GM19351 (cell line): ENCODE data around the gene PRR12.

Source experiments
- ATAC-seq: cut with Tn5 transposase; IDR thresholded peaks from one replicate; pipeline ENCODE4 v1.9.1; 2021; ENCODE audit warnings: mild to moderate bottlenecking, moderate library complexity; ENCODE audit not compliant: unreplicated experiment

Gene PRR12, protein sequence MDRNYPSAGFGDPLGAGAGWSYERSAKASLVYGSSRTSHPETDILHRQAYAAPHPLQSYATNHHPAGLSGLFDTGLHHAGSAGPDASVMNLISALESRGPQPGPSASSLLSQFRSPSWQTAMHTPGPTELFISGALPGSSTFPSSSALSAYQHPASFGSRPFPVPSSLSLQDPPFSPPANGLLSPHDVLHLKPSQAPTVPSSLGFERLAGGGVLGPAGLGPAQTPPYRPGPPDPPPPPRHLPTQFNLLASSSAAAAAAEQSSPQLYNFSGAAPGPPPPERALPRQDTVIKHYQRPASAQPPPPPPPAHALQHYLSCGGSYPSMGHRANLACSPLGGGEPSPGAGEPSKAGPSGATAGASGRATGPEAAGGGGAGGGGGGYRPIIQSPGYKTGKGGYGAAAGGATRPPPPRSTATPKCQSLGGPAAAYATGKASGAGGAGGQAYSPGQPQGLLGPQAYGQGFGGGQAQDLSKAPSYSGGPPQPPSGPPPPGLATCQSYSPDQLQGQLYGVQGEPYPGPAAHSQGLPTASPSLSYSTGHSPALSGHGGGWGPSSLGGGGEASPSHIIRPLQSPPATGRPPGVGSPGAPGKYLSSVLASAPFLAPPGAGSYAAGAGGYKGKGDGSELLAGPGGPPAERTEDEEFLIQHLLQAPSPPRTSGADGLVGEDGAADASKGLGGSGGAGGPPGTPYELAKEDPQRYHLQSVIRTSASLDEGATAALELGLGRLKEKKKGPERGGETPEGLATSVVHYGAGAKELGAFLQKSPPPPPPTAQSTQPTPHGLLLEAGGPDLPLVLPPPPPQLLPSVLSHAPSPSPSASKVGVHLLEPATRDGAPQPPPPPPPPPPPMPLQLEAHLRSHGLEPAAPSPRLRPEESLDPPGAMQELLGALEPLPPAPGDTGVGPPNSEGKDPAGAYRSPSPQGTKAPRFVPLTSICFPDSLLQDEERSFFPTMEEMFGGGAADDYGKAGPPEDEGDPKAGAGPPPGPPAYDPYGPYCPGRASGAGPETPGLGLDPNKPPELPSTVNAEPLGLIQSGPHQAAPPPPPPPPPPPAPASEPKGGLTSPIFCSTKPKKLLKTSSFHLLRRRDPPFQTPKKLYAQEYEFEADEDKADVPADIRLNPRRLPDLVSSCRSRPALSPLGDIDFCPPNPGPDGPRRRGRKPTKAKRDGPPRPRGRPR (N-terminal part only)

DNA sequence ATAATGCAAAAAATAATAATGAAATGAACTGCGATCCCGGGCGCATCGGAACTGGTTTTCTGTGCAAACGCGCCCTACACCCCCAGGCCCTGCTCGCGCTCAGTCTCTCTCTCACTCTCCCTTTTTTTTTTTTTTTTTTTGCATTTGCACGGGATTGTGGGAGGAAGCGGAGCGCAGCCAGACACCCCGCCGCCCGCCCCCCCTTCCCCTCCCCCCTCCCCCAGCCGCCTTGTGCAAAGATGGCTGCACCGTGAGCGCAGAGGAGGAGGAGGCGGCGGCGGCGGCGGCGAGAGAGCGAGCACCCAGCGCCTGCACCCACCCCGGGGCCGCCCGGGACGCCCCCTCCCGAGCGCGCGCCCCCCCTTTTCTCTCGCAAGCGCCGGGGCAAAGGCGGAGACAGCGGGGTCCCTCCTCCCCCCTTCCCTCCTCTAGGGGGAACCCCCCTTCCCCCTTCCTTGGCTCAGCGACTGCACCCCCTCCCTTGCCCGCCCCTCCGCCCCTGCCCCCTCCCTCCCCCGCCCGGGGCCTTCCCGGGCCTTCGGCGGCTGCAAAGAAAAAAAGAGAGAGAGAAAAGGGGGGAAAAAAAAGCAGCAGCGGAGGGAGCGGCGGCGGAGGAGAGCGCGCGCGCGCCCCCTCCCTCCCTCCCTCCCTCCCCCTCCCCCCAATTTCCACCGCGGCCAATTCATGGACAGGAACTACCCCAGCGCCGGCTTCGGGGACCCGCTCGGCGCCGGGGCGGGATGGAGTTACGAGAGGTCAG is at the start of gene PRR12:
TSS of gene PRR12 (plus strand) at position 212 of the 760 bp plus-strand sequence. CDS start at position 685, 473 bp downstream.
- ATAC-seq: no peak

DNA sequence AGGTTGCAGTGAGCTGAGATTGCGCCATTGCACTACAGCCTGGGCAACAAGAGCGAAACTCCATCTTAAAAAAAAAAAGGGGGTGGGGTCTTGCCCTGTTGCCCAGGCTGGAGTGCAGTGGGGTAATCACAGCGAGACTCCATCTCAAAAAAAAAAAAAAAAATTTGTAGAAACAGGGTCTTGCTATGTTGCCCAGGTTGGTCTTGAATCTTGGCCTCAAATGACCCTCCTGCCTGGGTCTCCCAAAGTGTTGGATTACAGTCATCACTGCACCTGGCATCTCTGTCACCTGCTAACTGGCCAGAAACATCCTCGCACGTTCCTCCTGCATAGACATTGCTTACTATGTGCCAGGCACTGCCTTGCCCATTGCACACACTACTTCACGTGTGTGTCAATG is 49.1 kb upstream of the PRR12 start:
- ATAC-seq: no peak

DNA sequence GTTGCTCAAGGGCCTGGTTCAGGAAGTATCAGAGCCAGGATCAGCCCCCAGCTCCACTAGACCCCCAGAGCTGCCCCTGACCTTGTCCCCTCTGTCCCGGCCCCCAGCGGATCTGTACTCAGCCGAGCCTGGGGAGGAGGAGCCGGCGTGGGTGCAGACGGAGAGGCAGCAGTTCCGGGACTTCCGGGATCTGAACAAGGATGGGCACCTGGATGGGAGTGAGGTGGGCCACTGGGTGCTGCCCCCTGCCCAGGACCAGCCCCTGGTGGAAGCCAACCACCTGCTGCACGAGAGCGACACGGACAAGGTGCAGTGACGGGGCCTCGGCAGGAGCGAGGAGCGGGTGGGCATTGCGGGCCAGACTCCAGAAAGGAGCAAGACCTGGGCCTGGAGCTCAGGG is 48.5 kb upstream of the PRR12 start:
- no peak for ATAC-seq

DNA sequence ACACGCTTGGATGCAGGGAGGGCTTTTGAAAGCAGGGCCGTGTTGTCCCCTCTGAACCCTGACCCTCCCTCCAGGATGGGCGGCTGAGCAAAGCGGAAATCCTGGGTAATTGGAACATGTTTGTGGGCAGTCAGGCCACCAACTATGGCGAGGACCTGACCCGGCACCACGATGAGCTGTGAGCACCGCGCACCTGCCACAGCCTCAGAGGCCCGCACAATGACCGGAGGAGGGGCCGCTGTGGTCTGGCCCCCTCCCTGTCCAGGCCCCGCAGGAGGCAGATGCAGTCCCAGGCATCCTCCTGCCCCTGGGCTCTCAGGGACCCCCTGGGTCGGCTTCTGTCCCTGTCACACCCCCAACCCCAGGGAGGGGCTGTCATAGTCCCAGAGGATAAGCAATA is 48.0 kb upstream of the PRR12 start:
- no peak for ATAC-seq

DNA sequence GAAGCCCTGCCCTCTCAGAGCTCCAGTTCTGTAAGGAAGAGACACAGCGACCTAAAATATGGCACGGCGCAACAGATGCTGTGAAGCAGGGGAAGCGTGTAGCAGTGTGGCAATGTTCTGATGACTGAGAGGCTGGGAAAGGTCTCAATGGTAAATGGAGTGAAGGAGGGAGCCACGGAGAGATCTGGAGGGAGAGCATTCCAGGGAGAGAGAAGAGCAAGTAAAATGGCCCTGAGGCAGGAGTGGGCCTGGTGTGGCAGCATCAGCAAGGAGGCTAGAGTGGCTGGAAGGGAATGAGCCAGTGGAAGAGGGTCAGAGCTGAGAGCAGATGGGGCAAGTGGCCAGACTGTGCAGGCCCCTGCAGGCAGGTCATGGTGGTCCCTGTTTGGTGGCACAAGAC is 46.8 kb upstream of the PRR12 start:
- no peak for ATAC-seq

DNA sequence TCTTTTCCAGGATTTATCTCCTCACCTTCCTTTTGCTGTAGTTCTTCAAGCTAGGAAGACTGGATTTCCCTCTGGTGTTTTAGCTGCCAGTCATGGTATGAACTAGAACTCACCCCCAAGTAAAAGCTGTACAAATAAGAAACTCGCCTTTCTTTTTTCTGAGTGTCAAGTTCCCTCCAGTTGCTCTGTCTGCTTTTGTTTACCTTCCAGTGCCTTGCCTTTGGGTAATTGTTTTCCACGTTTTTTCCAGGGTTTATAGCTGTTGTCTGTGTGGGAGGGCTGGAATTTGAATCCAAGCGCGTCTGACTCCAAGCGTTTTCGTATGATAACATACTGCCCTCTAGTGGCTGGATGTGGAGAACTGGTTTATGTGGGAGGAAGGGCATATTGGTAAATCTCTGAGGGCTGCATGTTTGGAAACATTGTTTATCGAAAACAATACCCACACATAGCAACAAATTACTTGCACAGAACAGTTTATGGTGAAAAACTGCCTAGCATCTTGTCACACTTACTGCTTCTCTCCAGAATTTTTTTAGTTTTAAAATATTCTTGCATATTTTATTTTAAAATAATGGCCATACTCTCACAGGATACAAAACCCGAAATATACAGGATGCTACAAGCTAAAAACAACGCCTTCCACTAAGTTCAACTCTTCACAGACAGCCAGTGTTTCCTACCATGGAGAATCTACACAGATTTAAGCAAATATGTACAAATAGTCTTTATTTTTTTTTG is 44.0 kb upstream of the PRR12 start:
- no peak for ATAC-seq

DNA sequence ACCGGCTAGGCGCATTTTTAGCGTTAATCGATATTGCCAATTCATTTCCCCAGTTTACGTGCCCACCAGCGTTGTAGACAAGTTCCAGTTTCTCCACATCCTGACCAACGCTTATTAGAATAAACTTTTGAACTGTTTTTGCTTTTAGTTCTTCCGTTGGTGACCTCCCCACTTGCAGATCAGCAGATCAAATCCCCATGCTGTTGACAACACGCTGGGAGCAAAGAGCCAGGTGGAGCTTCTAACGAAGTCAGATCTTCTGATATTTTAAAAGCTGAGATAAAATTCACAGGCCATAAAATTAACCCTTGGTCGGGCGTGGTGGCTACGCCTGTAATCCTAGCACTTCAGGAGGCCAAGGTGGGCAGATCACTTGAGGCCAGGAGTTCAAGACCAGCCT is 41.9 kb upstream of the PRR12 start:
- no peak for ATAC-seq

DNA sequence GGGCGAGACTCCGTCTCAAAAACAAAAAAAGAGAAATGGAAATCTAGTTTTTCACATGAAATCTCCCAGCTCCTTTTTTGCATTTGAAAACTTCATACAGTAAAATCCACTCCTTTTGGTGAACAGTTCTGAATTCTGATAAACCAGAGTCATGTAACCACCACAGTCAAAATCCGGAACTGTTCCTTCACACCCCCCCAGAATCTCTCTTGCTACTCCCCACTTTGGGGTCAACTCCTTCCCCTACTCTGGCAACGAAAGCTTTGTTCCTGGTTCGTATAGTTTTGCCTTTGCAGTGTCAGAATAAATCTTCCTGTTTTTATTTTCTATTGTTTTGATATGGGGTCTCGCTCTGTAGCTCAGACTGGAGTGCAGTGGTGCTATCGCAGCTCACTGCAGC is 39.5 kb upstream of the PRR12 start:
- no peak for ATAC-seq

DNA sequence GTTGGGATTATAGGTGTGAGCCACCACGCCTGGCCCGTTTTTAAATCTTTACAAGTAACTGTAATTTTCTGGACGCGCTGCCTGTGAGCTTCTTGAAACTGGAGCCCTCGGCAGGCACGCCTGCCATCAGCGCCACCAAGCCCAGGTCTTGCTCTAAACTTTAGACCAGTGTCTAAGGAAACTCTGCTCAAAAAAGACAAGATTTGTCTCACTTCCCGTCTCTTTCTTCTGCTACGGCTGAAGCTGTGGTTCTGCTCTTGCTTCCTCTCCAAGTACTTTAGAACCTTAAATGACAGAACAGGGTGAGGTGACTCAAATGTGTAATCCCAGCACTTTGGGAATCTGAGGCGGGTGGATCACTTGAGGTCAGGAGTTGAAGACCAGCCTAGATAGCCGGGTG is 38.2 kb upstream of the PRR12 start:
- ATAC-seq: no peak

DNA sequence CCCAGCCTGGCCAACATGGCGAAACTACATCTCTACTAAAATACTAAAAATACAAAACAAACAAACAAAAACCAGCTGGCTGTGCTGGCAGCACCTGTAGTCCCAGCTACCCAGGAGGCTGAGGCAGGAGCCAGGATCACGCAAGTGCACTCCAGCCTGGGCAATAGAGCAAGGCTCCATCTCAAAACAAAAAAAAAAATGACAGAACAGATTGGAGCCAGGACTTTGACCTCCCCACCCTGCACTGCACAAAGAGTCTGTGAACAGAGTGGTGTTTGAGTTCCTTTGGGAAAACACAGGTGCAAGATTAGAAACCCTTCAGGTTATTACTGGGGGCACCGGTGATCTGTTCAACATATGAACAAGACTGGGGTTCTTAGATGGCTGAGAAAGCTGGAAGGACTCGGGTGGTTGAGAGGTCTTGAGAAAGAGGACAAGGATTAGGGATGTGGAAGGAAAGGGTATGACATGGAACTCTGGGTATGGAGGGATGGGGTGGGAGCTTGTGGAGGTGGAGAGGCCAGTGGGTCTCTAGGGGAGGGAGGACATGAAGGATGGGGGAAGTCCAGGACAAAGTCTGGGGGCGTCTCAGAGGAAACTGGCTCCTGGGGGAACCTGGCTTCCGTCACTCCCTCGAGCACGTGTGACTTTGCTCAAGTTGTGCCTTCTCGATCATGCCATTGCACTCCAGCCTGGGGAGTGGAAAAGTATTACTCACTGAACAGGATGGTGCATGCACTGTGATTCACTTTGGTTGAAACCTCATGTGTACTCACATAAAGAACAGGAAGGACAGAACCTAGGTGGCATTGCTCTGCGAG is 37.3 kb upstream of the PRR12 start:
- no peak for ATAC-seq

DNA sequence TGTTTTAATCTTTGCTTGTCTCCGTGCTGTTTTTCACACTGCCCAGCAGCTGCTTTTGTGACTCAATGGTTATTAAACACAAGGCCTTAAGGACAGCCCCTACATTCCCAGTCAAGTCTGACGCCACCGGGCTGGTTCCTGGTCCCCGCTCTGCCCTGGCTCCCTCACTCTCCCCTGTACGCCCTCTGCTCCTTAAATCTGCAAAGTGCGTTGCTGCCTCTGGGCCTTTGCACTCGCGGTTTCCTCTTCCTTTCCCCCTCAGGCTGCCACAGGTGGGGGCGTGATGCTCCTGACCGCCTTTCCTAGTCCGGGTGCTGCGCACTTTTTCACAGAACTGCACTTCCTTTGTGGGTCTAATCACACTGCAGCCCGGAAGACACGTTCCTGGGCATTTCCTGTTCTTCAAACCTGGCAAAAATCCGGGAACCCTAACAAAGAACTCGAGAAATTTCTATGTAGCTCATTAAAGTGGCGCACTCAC is 36.2 kb upstream of the PRR12 start:
- no peak for ATAC-seq

DNA sequence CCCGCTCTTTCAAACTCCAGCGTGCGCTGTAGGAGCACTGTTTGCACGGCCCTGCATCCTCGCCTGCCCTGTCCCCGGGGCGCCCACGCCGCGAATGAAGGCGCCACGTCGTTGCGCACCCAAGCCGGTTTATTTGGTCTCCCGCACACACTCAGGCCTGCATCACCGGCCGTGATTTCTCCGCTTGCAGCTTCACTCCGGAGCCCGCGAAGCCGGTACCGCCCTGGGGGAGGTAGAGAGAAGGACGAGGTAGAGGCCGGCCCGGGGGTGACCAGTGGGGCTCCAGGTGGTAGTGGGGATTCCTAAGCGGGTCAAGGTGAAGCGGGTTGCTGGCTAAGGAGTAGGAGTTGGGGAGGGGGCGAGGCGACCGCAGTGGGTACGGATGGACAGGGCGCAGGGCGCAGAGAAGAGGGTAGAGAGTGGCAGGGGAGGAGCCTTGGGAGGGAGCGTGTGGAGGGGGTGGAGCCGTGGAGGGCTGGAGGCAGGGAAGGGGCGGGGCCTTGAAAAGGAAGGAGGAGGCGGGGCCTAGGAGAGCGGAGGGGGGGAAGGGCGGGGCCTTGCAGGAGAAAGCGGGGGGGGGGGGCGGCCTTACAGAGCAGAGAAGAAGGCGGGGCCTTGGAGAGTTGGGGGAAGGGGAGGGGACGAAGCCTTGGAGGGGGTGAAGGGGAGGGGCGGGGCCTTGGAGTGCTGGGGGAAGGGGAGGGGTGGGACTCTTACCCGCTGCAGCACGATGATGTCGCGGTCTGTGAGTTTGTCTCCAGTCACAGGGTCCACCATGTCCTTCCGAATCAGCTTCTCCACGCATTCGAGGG is 35.2 kb upstream of the PRR12 start:
- ATAC-seq: no peak

DNA sequence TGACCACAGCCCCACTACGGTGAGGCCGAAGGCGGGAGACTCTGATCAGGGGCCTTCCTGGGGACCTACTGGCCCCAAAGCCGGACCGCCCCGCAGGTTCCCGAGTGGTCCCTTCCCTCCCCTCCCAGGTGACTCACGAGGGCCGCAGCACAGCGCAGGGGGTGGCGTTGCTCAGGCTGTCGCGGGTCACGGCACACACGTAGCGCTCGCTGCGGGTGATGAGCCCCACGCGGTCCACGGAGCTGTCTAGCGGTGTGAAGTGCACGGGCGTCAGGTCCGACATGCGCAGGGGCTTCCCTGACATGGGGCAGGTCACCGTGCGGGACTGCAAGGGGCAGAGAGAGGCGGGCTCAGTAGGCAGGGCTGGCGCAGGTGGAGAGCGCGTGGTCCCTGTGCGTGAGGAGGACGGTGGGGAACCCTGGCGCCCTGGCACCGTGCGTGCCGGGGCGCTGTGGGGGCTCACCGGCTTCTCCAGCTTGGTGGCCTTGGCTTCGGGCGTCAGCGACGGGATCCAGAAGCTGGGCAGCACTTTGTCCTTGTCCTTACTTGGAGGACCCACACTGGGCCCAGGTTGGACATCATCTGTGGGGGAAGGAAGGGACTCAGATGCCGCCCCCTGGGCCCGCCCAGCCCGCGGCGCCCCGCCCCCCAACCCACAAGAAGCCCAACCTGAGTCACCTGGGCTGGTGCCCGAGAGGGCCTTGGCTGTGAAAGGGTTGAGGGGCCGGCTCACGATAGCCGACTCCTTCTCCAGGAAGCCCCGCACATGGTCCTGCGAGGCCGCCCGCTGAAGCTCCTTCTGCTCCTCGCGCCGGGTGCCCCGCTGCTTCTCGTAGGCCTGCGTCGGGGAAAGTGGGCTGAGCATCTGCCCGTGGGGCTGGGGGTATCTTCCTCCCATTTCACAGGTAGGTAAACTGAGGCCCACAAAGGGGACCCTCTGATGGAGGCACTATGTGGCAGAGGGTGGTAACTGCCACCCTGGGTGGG is 34.3 kb upstream of the PRR12 start:
- no peak for ATAC-seq

DNA sequence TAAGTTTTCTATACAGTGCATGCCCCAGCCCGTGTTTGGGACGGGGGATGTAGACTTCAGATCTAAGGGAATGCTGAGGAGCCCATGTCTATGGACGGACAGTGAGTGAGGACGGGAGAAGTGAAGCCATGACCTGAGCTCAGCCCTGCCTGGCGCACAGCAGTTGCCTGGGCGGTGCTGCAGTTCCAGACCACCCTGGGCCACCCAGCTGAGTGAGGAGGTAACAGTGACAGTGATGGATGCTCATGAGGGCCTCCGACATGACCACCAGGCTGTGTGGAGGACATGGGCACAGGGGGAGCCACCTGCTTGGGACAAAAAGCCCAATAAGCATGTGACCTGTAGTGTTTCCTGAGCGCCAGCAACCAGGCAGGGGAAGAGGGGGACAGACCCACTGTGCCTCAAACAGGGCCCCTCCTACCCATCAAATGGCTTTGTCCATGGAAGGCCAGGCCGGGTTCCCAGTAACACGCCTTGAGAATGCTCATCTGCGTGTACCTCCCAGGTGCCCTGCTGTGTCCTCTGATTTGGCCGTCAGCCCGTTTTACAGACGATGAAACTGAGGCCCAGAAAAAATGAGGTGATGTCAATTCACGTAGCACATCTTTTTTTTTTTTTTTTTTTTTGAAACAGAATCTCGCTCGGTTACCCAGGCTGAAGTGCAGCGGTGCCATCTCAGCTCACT is 33.2 kb upstream of the PRR12 start:
- no peak for ATAC-seq

DNA sequence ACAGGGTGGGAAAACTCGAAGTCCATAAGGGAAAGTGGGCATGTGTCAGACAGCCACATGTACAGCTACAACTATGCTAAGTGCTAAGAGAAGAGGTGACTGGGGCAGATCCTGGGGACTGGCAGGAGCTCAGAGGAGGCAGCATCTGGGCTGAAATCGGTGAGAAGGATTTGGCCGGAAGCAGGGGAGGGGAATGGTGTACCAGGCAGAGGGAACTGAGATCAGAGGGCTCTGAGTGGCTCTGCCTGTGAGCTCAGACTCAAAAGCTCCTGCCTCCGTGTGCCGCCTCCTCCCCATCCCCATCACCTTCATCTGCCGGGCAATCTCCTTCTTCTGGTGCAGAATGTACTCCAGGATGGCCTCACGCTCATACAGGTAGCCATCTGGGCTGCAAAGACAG is 32.4 kb upstream of the PRR12 start:
- no peak for ATAC-seq

DNA sequence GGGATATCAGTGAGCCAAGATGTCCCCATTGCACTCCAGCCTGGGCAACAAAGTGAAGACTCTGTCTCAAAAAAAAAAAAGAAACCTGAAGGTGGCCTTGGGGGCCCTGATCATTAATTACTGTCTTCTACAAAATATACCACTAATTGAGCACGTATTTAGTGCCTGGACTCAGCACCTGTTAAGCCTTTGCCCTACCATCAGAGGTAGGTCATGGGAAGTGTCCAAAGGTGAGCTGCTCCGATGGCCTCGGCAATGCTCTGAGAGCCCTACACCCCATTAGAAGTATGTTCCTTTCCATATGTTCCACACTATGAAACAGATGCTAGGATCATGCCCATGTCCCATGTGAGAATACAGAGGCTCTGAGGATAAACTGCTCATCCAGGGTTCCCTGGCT is 31.5 kb upstream of the PRR12 start:
- ATAC-seq: no peak
